GM10248 (cell line): Measurements from ENCODE around the gene CNNM2.
"Not testable (repeated sequence)": the region's sequence is repeated elsewhere in the genome, so short reads cannot be mapped to it uniquely, and the experiment has no call there.

Experiments used
- CTCF ChIA-PET: fragments of 300-600 bp; sonication (Branson Sonifier 250); formaldehyde crosslinking; extraction: SDS; loops from one replicate; lab custom pipeline; 2021; ENCODE audit warnings: antibody characterized with exemption; lab: Yijun Ruan, JAX
- POLR2A ChIA-PET: fragments of 350-650 bp; sonication (Branson Sonifier 250); formaldehyde crosslinking; extraction: SDS; loops from one replicate; lab custom pipeline; 2020; ENCODE audit warnings: antibody characterized with exemption; lab: Yijun Ruan, JAX
- DNase-seq: peaks from one replicate; pipeline ENCODE4 v3.0.0; 2012; ENCODE audit errors: extremely low spot score
- CTCF ChIP-seq: IDR thresholded peaks from 2 replicates; pipeline ENCODE4 v1.5.1; 2012; ENCODE audit warnings: mild to moderate bottlenecking, low read depth; ENCODE audit errors: extremely low read depth, missing control alignments, control extremely low read depth

The CNNM2 gene

GRCh38 chr10:102970562-102971340 lies 52.7 kb downstream of the CNNM2 start:
- TF ChIP-seq CTCF = no peak
- DNase-seq = no peak
- ChIA-PET CTCF (interaction anchor here (1.4 kb wide), 1 partner anchor 9 kb away, joined by 5 read pairs; no protein-coding TSS in a partner anchor), POLR2A (no interaction called here)

GRCh38 chr10:102975483-102976379 lies 57.6 kb downstream of the CNNM2 start:
- POLR2A ChIA-PET = interaction anchor here (0.6 kb wide), 1 partner anchor 33 kb away, joined by 5 read pairs; no protein-coding TSS in a partner anchor
- DNase-seq = no peak
- TF ChIP-seq CTCF = no peak
- CTCF ChIA-PET = interaction anchor here (0.9 kb wide), 1 partner anchor 140 kb away, joined by 3 read pairs; no protein-coding TSS in a partner anchor

GRCh38 chr10:102976380-102976726 lies 58.3 kb downstream of the CNNM2 start:
- DNase-seq, POLR2A ChIA-PET: not testable (repeated sequence)
- CTCF ChIA-PET = interaction anchor here (0.9 kb wide), 1 partner anchor 141 kb away, joined by 3 read pairs; no protein-coding TSS in a partner anchor

GRCh38 chr10:102982296-102982695 lies 64.2 kb downstream of the CNNM2 start:
- CTCF ChIA-PET = interaction anchor here (1.2 kb wide), 1 partner anchor 8 kb away, joined by 3 read pairs; no protein-coding TSS in a partner anchor
- POLR2A ChIA-PET = no interaction called here
- DNase-seq = no peak
- TF ChIP-seq CTCF = no peak

- DNase-seq = no peak
- CTCF ChIA-PET = interaction anchor here (1.0 kb wide), 1 partner anchor 260 kb away, joined by 3 read pairs; no protein-coding TSS in a partner anchor
- no peak for TF ChIP-seq CTCF
- POLR2A ChIA-PET = no interaction called here
These were observed 66.0 kb downstream of the CNNM2 start for GRCh38 chr10:102984086-102984485.

- POLR2A ChIA-PET = no interaction called here
- CTCF ChIA-PET = interaction anchor here (0.9 to 1.3 kb wide), 3 partner anchors 12 to 347 kb away, joined by 3 to 5 read pairs (median 3); no protein-coding TSS in a partner anchor
- DNase-seq = no peak
- no peak for TF ChIP-seq CTCF
These were observed 67.7 kb downstream of the CNNM2 start for GRCh38 chr10:102985811-102986210.
